Suppressor macrophage treated with lipopolysaccharide for 4 hours (primary cell): Measurements from ENCODE around the gene NPAS2.

Experiments used
- DNase-seq: peaks from one replicate; pipeline ENCODE4 v3.0.0-alpha.2; 2020

NPAS2 gene

GRCh38 chr2:100887713-100888495, 68.0 kb downstream of the NPAS2 start:
- no peak for DNase-seq

- DNase-seq, result no peak
Observed at GRCh38 chr2:100888601-100889000, 68.7 kb downstream of the NPAS2 start.

GRCh38 chr2:100889286-100889685, 69.3 kb downstream of the NPAS2 start:
- DNase-seq, result no peak

- peak; percentile 40 for DNase-seq
Observed at GRCh38 chr2:100891906-100892642, 72.1 kb downstream of the NPAS2 start.

- DNase-seq, result no peak
Observed at GRCh38 chr2:100893392-100894104, 73.6 kb downstream of the NPAS2 start.

- DNase-seq, result peak; percentile 10
Observed at GRCh38 chr2:100894105-100894795, 74.3 kb downstream of the NPAS2 start.

GRCh38 chr2:100894796-100895156, 74.8 kb downstream of the NPAS2 start:
- no peak for DNase-seq

- DNase-seq, result no peak
Observed at GRCh38 chr2:100895402-100895801, 75.5 kb downstream of the NPAS2 start.

- DNase-seq, result no peak
Observed at GRCh38 chr2:100895934-100896685, 76.2 kb downstream of the NPAS2 start.

GRCh38 chr2:100898035-100898665, 78.2 kb downstream of the NPAS2 start:
- DNase-seq, result no peak

- no peak for DNase-seq
Observed at GRCh38 chr2:100900156-100900795, 80.3 kb downstream of the NPAS2 start.

- no peak for DNase-seq
Observed at GRCh38 chr2:100902817-100903405, 83.0 kb downstream of the NPAS2 start.

- no peak for DNase-seq
Observed at GRCh38 chr2:100903534-100904258, 83.8 kb downstream of the NPAS2 start.

- no peak for DNase-seq
Observed at GRCh38 chr2:100905132-100905805, 85.3 kb downstream of the NPAS2 start.

GRCh38 chr2:100906131-100906530, 86.2 kb downstream of the NPAS2 start:
- no peak for DNase-seq

- no peak for DNase-seq
Observed at GRCh38 chr2:100906679-100907078, 86.7 kb downstream of the NPAS2 start.

- no peak for DNase-seq
Observed at GRCh38 chr2:100907832-100908231, 87.9 kb downstream of the NPAS2 start.

- no peak for DNase-seq
Observed at GRCh38 chr2:100909534-100910081, 89.7 kb downstream of the NPAS2 start.

- no peak for DNase-seq
Observed at GRCh38 chr2:100910111-100910510, 90.2 kb downstream of the NPAS2 start.
